Activated T-cell treated with anti-CD3 and anti-CD28 coated beads, Interleukin-2, amount 50 U/mL, for 72 hours (primary cell): ENCODE results near the gene NAT16. TPM values are rescaled to one million over a fixed set of nuclear protein-coding genes. Genes with fewer than 3 reads are reported as not detected.

Source experiments
- ATAC-seq, 2 donors: fragments of 150-1000 bp; cut with Tn5 transposase; replicated peaks in 1 of 2; 2 replicates each; pipeline ENCODE4 v1.10.0; 2021; ENCODE audit warnings: moderate library complexity in 2 of 2, mild to moderate bottlenecking in 1 of 2
- DNase-seq, 2 donors: peaks; one replicate each; pipeline ENCODE4 v3.0.0; 2021 to 2022; ENCODE audit warnings: mixed read lengths in 1 of 2
- H3K27ac Mint-ChIP-seq: one replicate; pipeline ENCODE4 v1.8.0; 2022; ENCODE audit warnings: mild to moderate bottlenecking, moderate library complexity, mixed read lengths
- H3K27me3 Mint-ChIP-seq: one replicate; pipeline ENCODE4 v1.8.0; 2022; ENCODE audit warnings: low read depth, mixed read lengths
- H3K36me3 Mint-ChIP-seq, 2 donors: one replicate each; pipeline ENCODE4 v1.8.0; 2022; ENCODE audit warnings: mixed read lengths in 2 of 2, mild to moderate bottlenecking in 1 of 2; ENCODE audit not compliant: insufficient read depth in 2 of 2
- H3K4me1 Mint-ChIP-seq: one replicate; pipeline ENCODE4 v1.8.0; 2022; ENCODE audit warnings: low read depth, mixed read lengths
- H3K4me3 Mint-ChIP-seq, 2 donors: one replicate each; pipeline ENCODE4 v1.8.0; 2022; ENCODE audit warnings: mild to moderate bottlenecking in 2 of 2, mixed read lengths in 2 of 2, moderate library complexity in 2 of 2
- H3K9me3 Mint-ChIP-seq, 2 donors: one replicate each; pipeline ENCODE4 v1.8.0; 2022; ENCODE audit warnings: mixed read lengths in 2 of 2
- total RNA-seq, 2 donors: library from RNA; stranded (reverse); gene quantifications; one replicate each; pipeline ENCODE4 v1.2.3, GENCODE V29; 2022

Gene NAT16
- total RNA-seq, 2 donors from 2014 or later = not detected

DNA sequence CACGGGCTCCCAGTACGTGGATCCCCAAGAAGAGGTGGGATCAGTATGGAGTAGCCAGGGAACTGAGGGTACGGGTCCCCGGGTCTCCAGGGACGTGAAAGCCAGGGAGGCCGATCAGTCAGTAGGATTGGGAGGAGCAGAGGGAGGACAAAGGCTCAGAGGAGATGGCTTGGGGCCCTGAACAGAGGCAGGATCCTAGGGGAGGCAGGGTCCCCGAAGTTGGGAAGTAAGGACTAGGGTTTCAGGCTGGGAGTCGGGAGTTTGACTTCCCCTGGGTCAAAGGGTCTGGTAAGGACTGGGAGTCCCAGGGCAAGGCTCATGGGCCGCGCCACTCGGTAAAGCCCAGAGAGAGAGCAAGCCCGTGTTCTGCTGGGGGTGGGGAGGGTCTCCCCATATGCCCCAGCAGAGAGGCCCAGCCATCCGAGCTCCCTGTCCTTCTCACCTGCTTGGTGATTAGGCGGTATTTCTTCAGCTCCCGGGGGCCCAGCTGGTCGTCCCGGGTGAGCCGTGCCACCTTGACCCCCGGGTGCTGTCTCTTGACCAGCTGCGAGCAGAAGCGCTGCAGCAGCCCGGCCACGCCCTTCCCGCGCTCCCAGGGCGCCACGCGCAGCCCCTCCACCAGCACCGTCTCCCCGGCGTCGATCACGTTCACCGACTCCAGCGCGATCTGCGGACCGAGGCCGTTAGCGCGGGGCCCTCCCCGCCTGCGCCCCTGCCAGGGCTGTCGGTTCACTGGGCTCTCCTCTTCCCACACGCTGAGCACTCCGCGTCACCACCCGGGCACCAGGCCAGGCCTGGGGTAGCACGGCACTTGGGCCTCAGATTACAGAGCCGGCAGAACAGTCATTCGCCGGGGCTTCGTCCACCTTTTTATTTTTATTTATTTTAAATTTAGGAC is 7.0 kb downstream of the NAT16 start:
- no peaks in the 10 kb centered on the region for H3K9me3 Mint-ChIP-seq
- H3K27me3 Mint-ChIP-seq = peaks cover 96% of the 10 kb centered on the region
- peaks cover 58% of the 10 kb centered on the region for H3K4me1 Mint-ChIP-seq
- peak overlapping the region; percentile 33 to 83 for H3K4me3 Mint-ChIP-seq
- ATAC-seq (peak; percentile 54 to 60), DNase-seq (peak; percentile 60 to 74)
- no peaks in the 10 kb centered on the region for H3K36me3 Mint-ChIP-seq
- no peak overlapping the region for H3K27ac Mint-ChIP-seq

DNA sequence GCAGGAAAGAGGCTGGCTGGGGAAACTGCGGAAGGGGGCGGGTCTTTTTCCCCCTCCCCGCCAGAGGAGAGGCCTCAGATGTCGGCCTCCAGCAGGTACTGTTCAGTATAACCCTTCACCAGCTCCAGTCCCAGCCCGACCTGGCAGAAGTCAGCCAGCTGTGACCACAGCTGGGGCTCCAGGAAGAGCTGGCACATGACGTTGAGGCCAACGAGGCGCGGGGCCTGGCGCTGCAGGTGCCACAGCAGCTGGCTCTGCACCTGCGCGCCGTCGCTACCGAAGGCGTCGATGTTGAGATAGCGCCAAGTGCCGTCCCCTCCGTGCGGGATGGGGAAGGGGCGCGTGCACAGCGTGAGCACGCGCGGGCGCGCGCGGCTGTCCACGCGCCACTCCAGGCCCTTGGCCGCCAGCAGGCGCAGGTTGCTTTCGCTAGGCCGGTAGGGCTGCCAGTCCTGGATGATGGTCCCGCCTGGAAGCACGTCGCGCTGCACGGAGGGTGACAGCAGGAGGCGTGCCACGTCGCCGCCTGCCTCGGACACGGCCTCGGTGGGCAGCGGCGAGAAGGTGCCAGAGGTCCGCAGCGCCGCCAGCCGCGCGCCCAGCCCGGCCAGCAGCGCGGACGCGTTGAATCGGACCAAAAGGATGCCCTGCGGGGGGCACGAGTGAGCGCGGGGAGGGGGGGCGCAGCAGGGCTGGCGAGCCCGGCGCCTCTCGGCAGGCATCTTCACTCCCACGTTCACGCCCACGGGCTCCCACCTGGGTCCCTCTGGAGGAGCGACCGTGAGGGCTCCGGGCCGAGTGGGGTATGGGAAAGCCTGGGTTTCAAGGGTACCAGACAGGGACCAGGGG is 7.9 kb downstream of the NAT16 start:
- ATAC-seq (no peak), DNase-seq (peak in 1 of 2 donors; percentile 27)
- Mint-ChIP-seq H3K36me3 (no peaks in the 10 kb centered on the region), H3K27me3 (peaks cover 96% of the 10 kb centered on the region), H3K27ac (no peak overlapping the region), H3K4me3 (peak overlapping the region; percentile 65 to 83), H3K4me1 (peaks cover 67% of the 10 kb centered on the region), H3K9me3 (no peaks in the 10 kb centered on the region)

DNA sequence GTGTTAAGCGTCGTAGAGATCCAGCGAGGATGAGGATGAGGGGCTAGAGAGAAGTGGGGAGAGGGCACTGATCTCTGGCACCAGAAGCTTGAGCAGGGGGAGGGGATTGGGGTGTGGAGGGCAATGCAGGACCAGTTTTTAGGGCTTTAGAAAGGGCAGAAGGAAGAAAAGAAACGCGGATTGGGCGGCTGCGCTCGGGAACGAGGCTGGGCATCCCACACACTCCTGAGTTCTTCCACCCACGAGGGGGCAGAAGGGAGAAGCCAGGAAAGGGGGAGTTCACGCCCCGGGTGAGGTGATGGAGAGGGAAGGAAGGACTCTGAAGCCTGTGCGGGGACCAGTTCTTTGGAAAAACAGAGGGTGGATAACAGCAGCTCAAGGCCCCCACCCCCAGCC is 8.7 kb downstream of the NAT16 start:
- Mint-ChIP-seq H3K27me3 (peaks cover 96% of the 10 kb centered on the region), H3K36me3 (no peaks in the 10 kb centered on the region), H3K9me3 (no peaks in the 10 kb centered on the region), H3K4me1 (peaks cover 75% of the 10 kb centered on the region), H3K4me3 (peak overlapping the region; percentile 65 to 69), H3K27ac (no peak overlapping the region)
- ATAC-seq (no peak), DNase-seq (no peak)

DNA sequence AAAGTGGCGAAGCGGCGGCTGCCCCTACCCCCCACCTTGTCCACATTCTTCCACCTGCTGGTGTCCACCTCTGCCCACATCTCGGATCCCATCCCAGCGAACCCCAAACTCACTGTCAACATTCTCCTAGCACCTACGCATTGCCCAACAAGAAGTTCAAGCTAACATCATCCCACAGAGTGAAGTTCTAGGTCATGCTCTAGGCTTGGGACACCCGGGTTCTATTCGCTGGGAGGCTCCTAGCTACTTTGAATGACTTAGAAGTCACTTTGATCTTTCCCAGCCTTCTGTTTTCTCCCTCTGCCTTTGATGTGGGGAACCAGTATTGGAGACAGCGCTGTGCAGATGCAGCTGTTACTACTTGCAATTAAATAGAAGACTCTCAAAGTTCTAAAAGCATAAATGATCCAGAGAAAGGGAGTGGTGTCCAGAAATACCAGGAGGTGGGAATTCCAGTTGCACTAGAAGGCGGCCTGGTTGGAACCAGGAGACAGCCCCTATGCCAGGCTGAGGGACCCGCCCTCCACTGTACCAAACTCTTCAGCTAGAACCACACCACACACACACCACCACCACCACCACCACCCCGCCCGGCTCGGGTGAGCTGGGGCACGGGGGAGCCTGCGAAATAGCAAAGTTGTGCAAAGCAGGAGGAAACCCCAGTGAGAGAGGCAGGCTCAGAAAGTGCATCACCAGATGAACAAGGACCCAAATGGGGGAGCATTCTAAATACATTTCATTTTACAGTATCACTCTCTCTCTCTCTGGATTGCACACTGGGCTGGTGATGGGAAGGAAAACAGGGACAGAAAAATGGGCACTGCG is 9.3 kb downstream of the NAT16 start:
- Mint-ChIP-seq H3K27ac (no peak overlapping the region), H3K36me3 (no peaks in the 10 kb centered on the region), H3K9me3 (no peaks in the 10 kb centered on the region), H3K27me3 (peaks cover 96% of the 10 kb centered on the region), H3K4me3 (peak overlapping the region; percentile 65 to 69), H3K4me1 (peaks cover 81% of the 10 kb centered on the region)
- ATAC-seq (peak in 1 of 2 donors; percentile 18), DNase-seq (peak in 1 of 2 donors; percentile 54)

DNA sequence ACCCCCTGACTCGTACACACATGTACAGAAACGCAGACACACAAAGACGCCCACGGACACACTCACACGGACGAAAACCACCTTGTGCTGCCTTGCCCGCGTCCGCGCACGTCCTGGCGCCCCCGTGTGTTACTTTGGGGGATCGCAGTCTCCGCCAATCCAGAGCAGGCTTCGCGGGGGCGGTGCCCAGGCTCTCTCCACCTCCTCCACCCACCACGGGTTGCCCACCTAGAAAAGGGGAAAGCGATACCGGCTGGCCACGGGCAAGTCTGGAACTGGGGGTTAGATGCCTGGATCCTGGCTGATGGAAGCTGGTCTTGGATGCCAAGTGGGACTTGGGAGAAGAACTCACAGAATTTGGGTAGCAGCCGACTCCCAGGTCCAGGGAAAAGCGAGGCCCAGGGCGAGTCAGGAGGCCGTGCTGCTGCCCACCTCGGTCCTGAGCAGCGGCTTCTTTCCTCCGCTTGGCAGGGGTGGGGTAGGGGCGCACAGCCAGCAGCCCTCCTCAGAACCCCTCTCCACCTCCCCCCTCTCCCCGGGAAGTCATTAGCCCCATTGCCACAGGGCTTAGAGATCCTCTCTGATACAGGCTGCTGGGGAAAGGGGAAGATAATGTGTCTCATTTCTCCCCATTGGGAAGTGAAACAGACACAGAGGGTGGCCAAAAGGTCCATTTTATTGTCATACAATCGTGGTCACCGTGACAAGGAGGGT is 10.1 kb downstream of the NAT16 start:
- H3K27me3 Mint-ChIP-seq = peaks cover 96% of the 10 kb centered on the region
- H3K9me3 Mint-ChIP-seq = no peaks in the 10 kb centered on the region
- DNase-seq (peak; percentile 86 to 90), ATAC-seq (peak; percentile 40 to 42)
- peak overlapping the region; percentile 66 to 80 for H3K4me3 Mint-ChIP-seq
- no peak overlapping the region for H3K27ac Mint-ChIP-seq
- peaks cover 2% of the 10 kb centered on the region in 2 donors for H3K36me3 Mint-ChIP-seq
- H3K4me1 Mint-ChIP-seq = peaks cover 89% of the 10 kb centered on the region

DNA sequence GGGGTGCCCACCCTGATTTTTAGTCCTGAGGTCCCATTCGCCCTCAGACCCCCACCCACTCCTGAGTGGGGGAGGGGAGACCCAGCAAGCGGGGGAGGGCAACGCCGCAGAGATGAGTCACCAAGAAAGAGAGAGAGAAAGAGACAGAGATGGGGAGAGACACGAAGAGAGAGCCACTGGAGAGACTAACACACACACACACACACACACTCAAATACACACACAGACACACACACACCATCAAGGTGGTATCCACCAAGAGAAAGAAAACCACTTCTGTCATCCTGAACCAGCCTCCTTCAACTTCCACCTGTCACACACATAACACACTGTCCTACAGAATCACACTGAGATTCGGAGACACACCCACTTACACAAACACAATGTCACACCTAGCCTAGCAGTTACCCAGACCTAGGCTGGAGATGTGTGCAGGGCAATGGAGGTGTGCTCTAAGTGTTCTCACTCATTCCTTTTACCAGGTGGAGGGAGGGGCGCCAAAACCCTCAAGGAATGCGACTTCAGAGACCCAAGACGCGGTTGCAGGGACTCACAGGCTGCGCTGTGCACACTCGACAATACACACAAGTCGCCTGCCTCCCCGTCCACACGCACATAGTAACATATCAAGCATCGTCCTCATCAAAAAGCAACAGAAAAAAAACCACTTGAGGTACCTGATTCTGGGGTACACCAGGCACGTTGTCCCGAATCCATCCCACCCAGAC is 10.8 kb downstream of the NAT16 start:
- peak in 1 of 2 donors; percentile 15 for DNase-seq
- peaks cover 2% of the 10 kb centered on the region in 2 donors for H3K36me3 Mint-ChIP-seq
- no peaks in the 10 kb centered on the region for H3K9me3 Mint-ChIP-seq
- ATAC-seq = peak; percentile 0 to 1
- H3K4me1 Mint-ChIP-seq = peaks cover 90% of the 10 kb centered on the region
- H3K27ac Mint-ChIP-seq = no peak overlapping the region
- H3K4me3 Mint-ChIP-seq = peak overlapping the region; percentile 66 to 80
- H3K27me3 Mint-ChIP-seq = peaks cover 94% of the 10 kb centered on the region

DNA sequence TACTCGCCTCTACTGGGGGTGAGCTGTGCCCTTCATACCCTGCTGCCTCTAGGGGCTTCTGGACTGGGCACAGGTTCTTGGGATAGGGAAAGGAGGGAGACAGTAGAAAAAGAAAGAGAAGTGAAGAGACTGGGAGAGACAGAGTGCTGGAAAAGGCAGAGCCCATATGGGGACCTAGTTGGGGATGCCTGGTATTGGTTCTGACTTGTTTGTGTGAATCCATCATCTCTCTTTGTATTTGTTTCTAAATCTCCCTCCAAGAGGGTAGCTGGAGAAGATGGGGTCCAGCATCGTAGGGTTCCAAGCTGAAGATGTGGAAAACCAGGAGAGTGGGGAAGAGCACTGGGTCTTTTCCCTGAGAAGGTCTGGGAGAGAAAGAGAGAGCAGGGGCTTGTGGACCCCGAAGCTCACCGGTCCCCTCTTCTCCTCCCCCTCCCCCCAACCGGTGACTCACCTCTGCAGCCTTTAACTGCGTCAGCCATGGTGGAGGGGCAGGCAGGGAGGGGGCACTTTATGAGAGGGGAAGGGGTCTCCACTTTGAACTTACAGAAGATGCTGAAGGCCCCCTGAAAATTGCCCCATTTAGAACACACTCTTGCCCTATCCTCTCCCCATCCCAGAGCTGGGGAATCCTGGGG is 11.6 kb downstream of the NAT16 start:
- H3K4me3 Mint-ChIP-seq = peak overlapping the region; percentile 40 to 80
- no peaks in the 10 kb centered on the region for H3K9me3 Mint-ChIP-seq
- H3K36me3 Mint-ChIP-seq = peaks cover 2% of the 10 kb centered on the region in 2 donors
- H3K27me3 Mint-ChIP-seq = peaks cover 87% of the 10 kb centered on the region
- no peak for ATAC-seq
- H3K4me1 Mint-ChIP-seq = peaks cover 84% of the 10 kb centered on the region
- DNase-seq = peak in 1 of 2 donors; percentile 54
- H3K27ac Mint-ChIP-seq = no peak overlapping the region

DNA sequence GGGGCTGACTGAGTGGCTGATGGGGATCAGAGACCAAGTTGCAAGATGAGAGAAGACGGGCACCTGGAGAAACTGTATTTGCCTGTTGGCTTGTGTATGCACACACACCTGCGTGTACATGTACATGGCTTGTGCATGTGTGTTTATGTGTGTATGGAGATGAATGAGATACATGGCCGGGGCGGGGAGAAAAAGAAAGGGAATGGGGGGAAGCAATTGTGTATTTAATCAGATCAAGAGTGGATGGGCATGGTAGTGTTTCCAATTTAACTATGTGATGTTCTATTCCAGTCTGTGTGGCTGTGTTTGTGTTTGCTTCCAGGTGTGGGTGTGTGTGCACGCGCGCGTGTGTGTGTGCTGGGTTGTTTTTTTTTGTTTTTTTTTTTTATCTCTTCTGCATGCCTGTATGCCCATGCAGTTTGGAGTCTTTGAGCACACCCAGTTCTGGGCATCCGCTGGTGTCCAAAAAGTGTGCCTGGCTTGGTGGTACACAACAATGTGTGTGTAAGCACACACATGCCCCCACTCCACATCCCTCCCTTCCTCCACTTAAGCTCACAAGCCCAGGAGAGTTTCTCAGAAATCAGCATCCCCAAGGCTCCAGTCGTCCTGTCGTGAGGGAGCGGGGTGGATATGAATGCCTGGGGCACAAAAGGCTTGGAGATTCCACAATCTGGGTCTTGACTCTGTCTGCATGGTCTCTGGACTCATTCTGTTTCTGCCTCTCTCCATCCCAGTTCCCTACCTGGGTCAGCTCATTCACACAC is 12.3 kb downstream of the NAT16 start:
- Mint-ChIP-seq H3K9me3 (no peaks in the 10 kb centered on the region), H3K27me3 (peaks cover 81% of the 10 kb centered on the region), H3K27ac (no peak overlapping the region), H3K4me1 (peaks cover 82% of the 10 kb centered on the region), H3K36me3 (peaks cover 2% of the 10 kb centered on the region in 2 donors), H3K4me3 (peak overlapping the region; percentile 6 to 80)
- DNase-seq = no peak
- ATAC-seq = no peak

DNA sequence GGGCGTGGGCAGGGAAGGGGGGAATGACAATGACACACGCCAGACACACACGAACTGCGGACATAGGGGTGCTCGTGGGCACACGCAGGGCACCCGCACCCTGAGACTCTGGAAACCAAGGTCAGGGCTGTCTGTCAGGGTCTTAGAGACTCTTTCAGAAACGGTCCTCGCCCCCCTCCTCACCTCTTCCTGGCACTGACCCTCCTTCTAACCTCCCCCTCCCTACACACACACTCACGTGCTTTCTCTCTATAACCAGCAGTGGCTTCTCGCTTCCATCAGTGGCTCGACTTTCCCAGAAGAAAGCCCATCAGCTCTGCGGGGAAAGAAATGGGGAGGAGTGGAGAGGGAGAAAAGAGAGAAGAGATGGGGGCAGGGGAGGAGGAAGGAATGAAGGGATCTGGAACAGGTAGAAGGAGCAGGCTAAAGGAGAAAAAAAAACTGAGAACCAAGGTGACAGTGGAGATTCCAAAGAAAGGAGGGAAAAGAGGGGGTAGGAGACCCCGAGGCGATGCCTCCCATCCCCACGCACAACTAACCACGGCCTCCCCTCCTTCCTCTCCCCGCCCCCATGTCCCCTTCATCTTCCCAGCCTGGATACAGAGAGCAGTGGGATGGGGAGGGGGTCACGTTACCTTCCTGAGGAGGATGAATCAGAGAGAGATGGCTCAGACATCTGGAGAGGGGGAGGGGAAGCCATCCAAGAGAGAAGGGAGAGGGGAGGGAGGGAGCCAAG is 13.0 kb downstream of the NAT16 start:
- Mint-ChIP-seq H3K27ac (no peak overlapping the region), H3K36me3 (peaks cover 2% of the 10 kb centered on the region in 2 donors), H3K4me1 (peaks cover 85% of the 10 kb centered on the region), H3K9me3 (no peaks in the 10 kb centered on the region), H3K4me3 (peak overlapping the region; percentile 39 to 99), H3K27me3 (peaks cover 82% of the 10 kb centered on the region)
- no peak for DNase-seq
- ATAC-seq = no peak

DNA sequence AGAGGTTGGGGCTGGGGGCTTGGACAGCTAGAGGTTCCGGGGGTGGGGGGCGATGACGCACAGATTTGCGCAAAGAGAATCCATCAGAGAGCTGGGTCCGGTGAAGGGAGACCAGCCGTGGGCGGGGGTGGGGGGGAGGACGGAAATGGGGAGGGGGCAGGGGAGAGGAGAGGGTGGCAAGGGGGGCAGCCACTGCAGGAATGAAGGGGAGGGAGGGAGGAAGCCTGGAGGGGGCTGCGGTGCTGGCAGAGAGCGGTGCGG is 13.5 kb downstream of the NAT16 start:
- H3K4me3 Mint-ChIP-seq = peak overlapping the region; percentile 39 to 99
- H3K9me3 Mint-ChIP-seq = no peaks in the 10 kb centered on the region
- peaks cover 2% of the 10 kb centered on the region in 2 donors for H3K36me3 Mint-ChIP-seq
- ATAC-seq (no peak), DNase-seq (no peak)
- no peak overlapping the region for H3K27ac Mint-ChIP-seq
- H3K4me1 Mint-ChIP-seq = peaks cover 80% of the 10 kb centered on the region
- H3K27me3 Mint-ChIP-seq = peaks cover 78% of the 10 kb centered on the region
